HG02885 (cell line): ENCODE results near the gene CPNE7.
"Not testable (repeated sequence)": the region's sequence is repeated elsewhere in the genome, so short reads cannot be mapped to it uniquely, and the experiment has no call there.

Experiments
- ATAC-seq: cut with Tn5 transposase; IDR thresholded peaks from one replicate; pipeline ENCODE4 v1.9.1; 2021; ENCODE audit warnings: mild to moderate bottlenecking; ENCODE audit not compliant: unreplicated experiment, poor library complexity

CPNE7 gene

DNA sequence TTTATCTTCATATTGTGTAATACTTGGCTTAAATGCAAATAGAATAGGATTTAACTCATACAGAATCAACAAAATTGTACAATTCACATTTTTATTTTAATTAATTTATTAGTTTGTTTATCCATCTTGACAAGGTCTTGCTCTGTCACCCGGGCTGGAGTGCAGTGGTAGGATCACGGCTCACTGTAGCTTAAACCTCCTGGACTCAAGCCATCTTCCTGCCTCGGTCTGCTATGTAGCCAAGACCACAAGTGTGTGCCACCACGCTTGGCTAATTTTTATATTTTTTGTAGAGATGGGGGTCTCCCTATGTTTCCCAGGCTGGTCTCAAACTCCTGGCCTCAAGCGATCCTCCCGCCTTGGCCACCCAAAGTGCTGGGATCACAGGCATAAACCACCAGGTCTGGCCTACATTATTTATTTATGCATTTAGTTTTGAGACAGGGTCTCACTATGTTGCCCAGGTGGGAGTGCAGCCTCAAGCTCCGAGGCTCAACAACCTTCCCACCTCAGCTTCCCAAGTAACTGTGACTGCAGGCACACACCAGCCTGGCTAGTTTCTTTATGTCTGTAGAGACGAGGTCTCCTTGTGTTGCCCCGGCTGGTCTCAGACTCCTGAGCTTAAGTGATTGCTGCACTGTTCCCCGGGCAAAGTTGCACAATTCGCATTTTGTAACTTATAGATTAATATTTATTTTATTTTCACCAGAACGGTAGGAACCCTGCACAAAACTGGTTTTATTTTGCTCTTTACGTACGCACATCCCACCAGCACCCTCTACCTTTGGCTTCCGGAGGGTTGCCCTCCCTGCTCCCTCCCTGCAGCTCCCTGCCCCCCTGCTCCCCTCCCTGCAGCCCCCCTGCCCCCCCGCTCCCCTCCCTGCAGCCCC, 42.8 kb downstream of the CPNE7 start:
- ATAC-seq = no peak

DNA sequence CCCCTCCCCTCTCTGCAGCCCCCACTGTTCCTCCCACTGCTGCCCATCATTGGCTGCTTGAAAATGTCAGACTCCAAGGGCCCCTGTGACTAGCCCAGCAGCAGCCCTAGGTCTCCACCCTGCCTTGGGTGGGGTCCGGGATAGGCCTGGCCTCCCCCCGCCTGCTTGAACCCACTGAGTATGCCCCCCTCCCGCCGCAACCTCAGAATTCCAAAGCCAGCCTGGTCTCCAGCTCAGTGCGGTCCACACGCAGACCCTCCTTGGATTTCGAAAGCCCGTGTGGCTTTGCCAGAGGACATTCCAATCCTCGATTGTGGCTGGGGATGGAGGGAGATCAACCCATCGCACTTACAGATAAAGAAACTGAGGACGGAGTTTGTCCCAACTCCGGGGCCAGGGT, 44.3 kb downstream of the CPNE7 start:
- ATAC-seq = no peak

GRCh38 chr16:89620406-89620841, 44.9 kb downstream of the CPNE7 start:
- no peak for ATAC-seq

- ATAC-seq = no peak
Measured at GRCh38 chr16:89621136-89621697, 45.7 kb downstream of the CPNE7 start.

GRCh38 chr16:89621698-89622409, 46.3 kb downstream of the CPNE7 start:
- no peak for ATAC-seq

GRCh38 chr16:89623511-89624261, 48.1 kb downstream of the CPNE7 start:
- ATAC-seq = no peak

- ATAC-seq = no peak
Measured at GRCh38 chr16:89624777-89625761, 49.5 kb downstream of the CPNE7 start.

DNA sequence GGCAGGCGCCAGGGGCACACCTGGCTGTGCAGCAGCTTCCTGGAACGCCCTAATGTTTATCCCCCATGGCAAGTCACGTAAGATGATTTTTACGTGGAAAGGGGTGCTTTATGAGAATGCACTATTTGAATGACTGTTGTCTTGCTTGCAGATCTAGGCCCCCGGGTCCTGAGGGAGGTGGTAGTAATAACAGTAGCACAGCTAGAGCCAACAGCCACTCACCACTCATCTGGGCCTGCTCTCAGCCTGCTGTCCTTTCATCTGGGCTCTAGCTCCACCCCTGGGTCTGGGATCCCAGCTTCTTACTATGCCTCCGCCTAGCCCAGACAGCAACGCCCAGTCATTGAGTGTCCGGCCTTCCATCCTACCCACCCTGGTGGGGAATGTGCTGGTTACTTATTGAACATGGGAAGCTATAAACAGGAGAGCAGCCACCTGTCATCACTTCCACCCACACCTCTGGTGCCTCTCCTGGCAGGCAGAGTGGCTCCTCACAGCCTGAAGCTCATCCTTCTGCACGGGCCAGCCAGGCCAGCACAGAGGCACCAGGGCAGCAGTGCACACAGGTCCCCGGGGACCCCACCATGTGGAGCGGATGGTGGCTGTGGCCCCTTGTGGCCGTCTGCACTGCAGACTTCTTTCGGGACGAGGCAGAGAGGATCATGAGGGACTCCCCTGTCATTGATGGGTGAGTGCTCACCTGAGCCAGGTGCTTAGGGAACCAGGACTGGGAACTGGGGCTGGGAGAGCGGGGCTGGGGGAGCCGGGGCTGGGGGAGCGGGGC, 54.5 kb downstream of the CPNE7 start:
- ATAC-seq = no peak

DNA sequence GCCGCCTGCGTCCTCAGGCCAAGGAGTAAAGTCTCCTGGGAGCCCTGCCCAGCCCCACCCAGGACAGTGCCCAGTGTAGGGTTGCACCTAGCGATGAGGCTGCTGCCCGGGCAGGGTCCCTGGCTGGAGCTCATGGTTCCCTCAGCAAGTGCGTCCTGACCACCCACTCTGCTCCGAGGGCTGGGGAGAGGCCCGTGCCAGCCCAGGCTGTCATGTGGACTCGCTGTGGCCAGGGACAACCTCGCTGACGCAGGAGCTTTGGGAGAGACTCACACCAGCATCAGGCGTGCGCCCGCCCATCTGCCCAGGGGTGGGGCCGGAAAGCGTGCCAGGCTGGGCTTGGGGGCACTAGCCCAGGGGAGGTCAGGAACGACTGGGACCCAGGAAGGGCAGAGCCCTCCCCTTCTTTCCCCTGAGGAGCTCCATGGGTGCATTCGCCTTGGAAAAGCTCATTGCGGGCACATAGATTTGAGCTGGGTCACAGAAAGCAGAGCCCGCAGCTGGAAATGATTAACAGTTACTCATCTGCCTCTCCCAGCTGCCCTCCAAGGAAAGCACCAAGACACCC, 57.6 kb downstream of the CPNE7 start:
- no peak for ATAC-seq

DNA sequence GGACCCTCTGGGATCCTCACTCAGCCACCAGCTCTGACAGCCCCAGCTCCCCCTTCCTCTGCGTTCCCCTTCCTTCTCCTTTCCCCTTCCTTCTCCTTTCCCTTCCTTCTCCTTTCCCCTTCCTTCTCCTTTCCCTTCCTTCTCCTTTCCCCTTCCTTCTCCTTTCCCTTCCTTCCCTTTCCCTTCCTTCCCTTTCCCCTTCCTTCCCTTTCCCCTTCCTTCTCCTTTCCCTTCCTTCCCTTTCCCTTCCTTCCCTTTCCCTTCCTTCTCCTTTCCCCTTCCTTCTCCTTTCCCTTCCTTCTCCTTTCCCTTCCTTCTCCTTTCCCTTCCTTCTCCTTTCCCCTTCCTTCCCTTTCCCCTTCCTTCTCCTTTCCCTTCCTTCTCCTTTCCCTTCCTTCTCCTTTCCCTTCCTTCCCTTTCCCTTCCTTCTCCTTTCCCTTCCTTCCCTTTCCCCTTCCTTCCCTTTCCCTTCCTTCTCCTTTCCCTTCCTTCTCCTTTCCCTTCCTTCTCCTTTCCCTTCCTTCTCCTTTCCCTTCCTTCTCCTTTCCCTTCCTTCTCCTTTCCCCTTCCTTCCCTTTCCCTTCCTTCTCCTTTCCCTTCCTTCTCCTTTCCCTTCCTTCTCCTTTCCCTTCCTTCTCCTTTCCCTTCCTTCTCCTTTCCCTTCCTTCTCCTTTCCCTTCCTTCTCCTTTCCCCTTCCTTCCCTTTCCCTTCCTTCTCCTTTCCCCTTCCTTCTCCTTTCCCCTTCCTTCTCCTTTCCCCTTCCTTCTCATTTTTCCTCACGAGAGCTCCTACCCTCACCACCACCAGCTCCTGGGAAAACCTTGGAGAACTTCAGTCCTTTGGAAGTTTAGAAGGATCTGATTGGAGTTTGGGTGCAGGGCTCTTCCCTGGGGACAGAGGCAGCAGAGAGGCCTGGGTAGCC, 59.2 kb downstream of the CPNE7 start:
- ATAC-seq = not testable (repeated sequence)

GRCh38 chr16:89636663-89637062, 61.1 kb downstream of the CPNE7 start:
- ATAC-seq = no peak

DNA sequence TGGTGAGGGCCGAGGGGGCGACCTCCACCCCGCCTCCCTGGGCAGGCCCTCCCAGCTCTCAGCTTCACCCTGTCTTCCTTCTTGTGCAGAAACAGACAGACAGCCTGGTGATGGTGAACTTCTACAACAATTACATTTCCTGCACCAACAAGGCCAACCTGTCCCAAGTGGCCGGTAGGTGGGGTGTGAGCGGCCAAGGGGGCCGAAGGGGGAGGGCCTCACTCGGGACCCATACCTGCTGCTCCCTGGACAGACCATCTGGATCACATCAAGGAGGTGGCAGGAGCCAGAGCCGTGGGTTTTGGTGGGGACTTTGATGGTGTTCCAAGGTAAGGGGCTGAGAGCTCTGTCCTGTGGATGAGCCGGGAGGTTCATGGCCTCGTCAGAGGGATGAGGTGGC, 61.8 kb downstream of the CPNE7 start:
- no peak for ATAC-seq

DNA sequence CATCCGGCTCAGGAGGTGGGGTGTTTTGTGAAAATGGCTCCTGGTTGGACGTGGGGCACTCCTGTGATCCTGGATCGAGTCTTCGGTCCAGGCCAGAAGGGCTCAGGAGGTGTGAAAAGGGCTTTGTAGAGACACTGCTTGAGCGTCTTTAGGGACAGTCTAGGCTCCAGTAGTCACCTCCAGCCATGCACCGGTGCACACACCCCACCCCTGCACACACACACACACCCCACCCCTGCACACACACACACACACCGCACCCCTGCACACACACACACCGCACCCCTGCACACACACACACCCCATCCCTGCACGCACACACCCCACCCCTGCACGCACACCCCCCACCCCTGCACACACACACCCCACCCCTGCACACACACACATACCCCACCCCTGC, 62.9 kb downstream of the CPNE7 start:
- ATAC-seq = no peak

- ATAC-seq = no peak
Measured at GRCh38 chr16:89639385-89639784, 63.8 kb downstream of the CPNE7 start.

GRCh38 chr16:89641458-89642119, 66.0 kb downstream of the CPNE7 start:
- ATAC-seq = no peak

- ATAC-seq = no peak
Measured at GRCh38 chr16:89642574-89642973, 67.0 kb downstream of the CPNE7 start.
